Measurements from ENCODE around the gene INO80D.
A peak's percentile ranks its signal among the peaks of the same experiment; 100 is the strongest.
"Not testable (repeated sequence)": the region's sequence is repeated elsewhere in the genome, so short reads cannot be mapped to it uniquely, and the experiment has no call there.

The INO80D gene

GRCh38 chr2:205976934-205977659 is 108.9 kb downstream of the INO80D start:
- not testable (repeated sequence) for DNase-seq (ENCODE audit: low read depth in 2 of 2); H3K4me3 ChIP-seq (replicated peaks in 1 of 2; ENCODE audit: low read depth in 2 of 2, low read length in 2 of 2)

GRCh38 chr2:205976120-205976814 is 109.7 kb downstream of the INO80D start:
- H3K4me3 ChIP-seq (replicated peaks in 1 of 2; ENCODE audit: low read depth in 2 of 2, low read length in 2 of 2) = no peak overlapping the region
- no peak for TF ChIP-seq CTCF (IDR thresholded peaks at IDR 0.05; ENCODE audit: low read depth, low read length)
- no peak for DNase-seq (ENCODE audit: low read depth in 2 of 2)

- TF ChIP-seq CTCF (IDR thresholded peaks at IDR 0.05; ENCODE audit: low read depth, low read length) = no peak
- no peak overlapping the region for H3K4me3 ChIP-seq (replicated peaks in 1 of 2; ENCODE audit: low read depth in 2 of 2, low read length in 2 of 2)
- DNase-seq (ENCODE audit: low read depth in 2 of 2) = peak in 1 of 2 donors; percentile 53
Observed at GRCh38 chr2:205975082-205975949, 110.7 kb downstream of the INO80D start.

- no peak overlapping the region for H3K4me3 ChIP-seq (replicated peaks in 1 of 2; ENCODE audit: low read depth in 2 of 2, low read length in 2 of 2)
- no peak for DNase-seq (ENCODE audit: low read depth in 2 of 2)
- TF ChIP-seq CTCF (IDR thresholded peaks at IDR 0.05; ENCODE audit: low read depth, low read length) = no peak
Observed at GRCh38 chr2:205972113-205972512, 113.9 kb downstream of the INO80D start.

GRCh38 chr2:205970348-205970747 is 115.6 kb downstream of the INO80D start:
- no peak for DNase-seq (ENCODE audit: low read depth in 2 of 2)
- H3K4me3 ChIP-seq (replicated peaks in 1 of 2; ENCODE audit: low read depth in 2 of 2, low read length in 2 of 2) = no peak overlapping the region
- no peak for TF ChIP-seq CTCF (IDR thresholded peaks at IDR 0.05; ENCODE audit: low read depth, low read length)

- H3K4me3 ChIP-seq (replicated peaks in 1 of 2; ENCODE audit: low read depth in 2 of 2, low read length in 2 of 2) = no peak overlapping the region
- TF ChIP-seq CTCF (IDR thresholded peaks at IDR 0.05; ENCODE audit: low read depth, low read length) = no peak
- DNase-seq (ENCODE audit: low read depth in 2 of 2) = no peak
Observed at GRCh38 chr2:205969584-205969983, 116.4 kb downstream of the INO80D start.

Measured in cardiac fibroblast (primary cell).